Occipital lobe (tissue), 2 donors: ENCODE results near the gene MPI. TPM values are rescaled to one million over a fixed set of nuclear protein-coding genes. Genes with fewer than 3 reads are reported as not detected.
"Not testable (repeated sequence)": the region's sequence is repeated elsewhere in the genome, so short reads cannot be mapped to it uniquely, and the experiment has no call there.

ENCODE experiments used
- DNase-seq: peaks from one replicate; lab custom pipeline; 2025; lab: John Stamatoyannopoulos, UW
- total RNA-seq: library from RNA; depleted of rRNA; stranded (reverse); fragments of >200 nt; gene quantifications from one replicate; pipeline ENCODE4 v1.2.3, GENCODE V29; 2014

Gene MPI
- total RNA-seq, 1 donor from 2014 or later, result 37.9 TPM

DNA sequence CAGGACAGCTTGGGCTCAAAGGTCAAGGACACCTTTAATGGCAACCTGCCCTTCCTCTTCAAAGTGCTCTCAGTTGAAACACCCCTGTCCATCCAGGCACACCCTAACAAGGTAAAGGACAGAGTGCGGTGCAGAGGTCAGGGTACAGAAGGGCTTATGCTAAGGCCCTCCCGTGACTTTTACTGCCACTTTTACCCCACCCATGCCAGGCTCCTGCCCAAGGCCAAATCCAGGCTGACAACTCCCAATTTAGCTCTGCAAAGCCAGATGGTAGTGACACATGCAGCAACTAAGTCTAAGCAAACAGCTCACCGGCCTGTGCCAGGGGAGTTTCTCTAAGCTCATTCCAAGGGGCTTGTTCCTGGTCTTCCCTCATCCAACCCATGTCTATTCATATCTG lies 1.6 kb downstream of the MPI start:
- no peak for DNase-seq

DNA sequence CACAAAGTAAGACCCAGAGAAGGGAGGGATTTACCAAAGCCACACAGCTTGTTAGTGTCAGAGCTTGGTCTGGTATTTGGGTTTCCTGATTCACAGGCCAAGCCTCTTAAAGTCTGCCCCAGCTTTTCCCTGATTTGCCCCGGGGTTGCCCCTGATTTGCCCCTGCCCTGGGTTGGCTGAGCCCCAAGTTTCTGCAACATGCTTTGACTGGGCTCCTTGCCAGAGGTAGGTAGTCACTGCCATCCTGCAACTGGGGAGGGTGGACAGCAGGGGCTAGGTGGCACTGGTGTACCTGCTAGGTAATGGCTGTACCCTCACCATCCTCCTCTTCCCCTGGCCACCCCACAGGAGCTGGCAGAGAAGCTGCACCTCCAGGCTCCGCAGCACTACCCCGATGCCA lies 2.5 kb downstream of the MPI start:
- DNase-seq, result no peak

DNA sequence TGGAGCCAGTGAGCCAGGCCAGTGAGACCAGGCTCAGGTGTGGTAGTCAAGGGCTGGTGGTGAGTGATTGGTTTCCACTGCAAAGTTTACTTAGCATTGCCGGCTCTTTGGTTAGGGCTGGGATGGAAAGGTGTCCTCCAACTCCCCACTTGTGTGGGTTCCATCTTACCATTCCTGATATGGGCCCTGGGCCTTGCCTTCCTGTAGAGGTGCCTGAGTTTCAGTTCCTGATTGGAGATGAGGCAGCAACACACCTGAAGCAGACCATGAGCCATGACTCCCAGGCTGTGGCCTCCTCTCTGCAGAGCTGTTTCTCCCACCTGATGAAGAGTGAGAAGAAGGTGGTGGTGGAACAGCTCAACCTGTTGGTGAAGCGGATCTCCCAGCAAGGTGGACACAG lies 3.1 kb downstream of the MPI start:
- DNase-seq, result no peak

DNA sequence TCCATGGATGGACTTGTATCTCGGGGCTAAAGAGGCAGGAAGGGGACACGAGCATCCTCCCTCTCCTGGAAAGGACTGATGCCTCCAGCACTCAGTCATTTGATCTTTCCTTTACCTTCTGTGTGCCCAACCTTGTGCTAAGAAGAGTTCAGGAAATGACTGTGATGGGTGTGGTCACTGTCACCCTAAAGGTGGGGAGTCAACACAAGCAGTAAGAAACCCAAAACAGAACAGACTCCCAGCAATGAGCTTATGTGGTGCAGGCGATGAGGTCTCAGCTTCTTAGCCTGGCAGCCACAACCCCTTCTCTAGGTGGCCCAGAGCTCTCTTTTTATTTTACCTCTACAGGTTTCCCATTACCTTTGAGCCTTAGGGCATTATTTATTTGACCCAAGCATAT lies 3.8 kb downstream of the MPI start:
- DNase-seq, result no peak

DNA sequence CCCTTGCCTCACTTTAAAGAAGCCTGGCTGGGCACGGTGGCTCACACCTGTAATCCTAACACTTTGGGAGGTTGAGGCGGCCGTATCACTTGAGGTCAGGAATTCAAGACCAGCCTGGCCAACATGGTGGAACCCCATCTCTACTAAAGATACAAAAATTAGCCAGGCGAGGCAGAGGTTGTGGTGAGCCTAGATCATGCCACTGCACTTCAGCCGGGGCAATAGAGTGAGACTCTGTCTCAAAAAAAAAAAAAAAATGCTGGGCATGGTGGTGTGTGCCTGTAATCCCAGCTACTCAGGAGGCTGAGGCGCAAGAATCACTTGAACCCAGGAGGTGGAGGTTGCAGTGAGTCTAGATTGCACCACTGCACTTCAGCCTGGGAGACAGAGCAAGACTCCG lies 4.5 kb downstream of the MPI start:
- DNase-seq, result not testable (repeated sequence)

DNA sequence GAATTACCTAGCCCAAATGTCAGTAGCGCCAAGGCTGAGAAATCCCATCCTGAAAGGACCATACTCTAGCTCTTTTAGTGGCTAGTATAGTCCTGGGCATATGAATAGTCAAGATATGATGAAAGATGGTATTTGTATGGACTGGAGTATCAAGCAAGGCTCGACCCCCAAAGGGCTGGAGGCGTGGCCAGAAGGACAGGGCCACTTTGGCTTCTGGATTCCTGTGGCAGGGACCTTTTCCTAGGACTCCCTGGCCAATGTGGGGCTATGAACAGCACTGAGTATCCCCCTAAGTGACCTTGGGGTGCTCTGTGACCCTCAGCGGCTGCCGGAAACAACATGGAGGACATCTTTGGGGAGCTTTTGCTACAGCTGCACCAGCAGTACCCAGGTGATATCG lies 6.0 kb downstream of the MPI start:
- no peak for DNase-seq

DNA sequence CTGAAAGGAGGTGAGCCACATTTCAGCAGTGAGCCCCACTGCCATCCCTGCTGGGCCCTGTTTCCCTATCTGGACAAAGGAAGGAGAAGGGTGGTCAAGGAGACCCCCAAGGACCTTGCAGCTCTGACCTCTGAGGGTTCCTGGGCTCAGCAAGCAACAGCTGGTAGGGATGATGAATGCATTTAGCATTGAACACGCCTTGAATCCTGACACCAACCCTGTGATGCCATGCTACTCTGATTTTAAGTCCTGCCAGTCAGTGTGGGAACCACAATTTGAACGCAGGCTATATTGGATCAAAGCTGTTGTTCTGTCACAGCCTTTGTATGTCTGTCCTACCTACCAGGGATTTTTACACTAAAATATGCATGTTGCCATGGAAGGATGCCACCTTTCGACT lies 6.5 kb downstream of the MPI start:
- no peak for DNase-seq

DNA sequence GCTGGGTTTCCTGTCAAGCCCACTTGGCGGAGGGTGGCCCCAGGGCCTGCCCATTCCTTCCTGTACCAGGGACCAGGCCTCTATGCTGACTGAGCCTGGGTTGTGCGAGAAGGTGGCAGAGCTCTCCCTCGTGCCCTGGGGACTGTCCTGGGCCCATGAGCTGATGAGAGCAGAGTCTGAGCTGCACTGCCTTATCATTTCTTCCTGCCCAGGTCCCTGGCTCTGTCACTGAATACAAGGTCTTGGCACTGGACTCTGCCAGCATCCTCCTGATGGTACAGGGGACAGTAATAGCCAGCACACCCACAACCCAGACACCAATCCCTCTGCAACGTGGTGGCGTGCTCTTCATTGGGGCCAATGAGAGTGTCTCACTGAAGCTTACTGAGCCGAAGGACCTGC lies 7.5 kb downstream of the MPI start:
- DNase-seq, result no peak

DNA sequence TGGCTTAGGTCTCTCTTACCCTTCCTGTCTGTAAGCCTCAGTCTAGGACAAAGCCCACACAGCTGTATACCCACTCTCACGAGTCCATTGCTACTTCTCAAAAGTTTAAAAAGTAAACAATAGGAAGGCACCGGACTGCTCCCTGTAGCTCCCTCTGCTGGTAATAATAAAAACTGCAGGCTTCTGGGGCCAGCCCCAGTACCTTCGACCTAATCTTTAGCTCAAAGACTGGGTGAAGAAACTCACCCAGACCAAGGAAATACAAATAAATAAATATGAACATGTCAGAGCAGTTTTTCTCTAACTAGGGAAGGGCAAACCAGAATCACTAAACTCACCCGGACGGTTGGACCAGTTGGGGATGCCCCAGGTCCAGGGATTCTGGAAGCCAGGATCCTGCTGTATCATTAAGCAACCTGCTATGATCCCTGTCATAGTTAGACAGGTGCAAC lies 11.8 kb downstream of the MPI start:
- no peak for DNase-seq

DNA sequence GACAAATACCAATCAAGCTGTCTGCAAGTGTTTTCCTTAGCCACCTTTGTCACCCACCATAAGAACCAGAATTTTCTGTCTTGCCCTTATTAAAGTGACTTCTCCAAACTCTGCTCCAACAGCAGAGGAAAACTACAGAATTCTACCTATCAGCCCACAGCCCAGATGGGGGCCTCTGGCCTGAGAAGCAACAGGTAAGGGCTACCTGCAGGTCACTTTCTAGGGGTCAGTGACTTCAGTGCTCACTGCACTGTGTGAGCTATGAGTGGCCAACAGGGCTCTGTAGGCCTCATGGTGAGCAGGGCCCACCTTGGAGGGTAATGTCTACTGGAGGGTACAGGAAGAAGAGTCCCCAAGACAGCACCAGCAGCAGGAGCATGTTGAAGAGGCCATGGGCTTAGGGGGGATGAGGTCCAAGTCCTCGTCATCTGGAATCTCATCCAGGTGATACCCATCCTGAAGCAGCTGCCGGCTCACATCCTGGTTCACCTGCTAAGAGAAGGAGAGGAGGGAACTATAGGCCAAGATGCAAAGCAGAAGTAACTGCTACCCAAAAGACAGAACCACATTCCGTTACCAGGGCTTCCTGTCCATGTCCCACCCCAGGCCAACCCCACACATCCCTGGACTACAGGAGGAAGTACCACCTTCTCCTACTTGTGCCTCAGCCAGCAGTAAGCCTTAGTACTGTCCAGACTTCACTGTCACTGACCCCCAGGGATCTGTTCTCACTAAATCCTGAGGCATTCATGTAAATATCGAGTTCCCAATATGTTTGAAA lies 12.6 kb downstream of the MPI start:
- DNase-seq, result no peak

DNA sequence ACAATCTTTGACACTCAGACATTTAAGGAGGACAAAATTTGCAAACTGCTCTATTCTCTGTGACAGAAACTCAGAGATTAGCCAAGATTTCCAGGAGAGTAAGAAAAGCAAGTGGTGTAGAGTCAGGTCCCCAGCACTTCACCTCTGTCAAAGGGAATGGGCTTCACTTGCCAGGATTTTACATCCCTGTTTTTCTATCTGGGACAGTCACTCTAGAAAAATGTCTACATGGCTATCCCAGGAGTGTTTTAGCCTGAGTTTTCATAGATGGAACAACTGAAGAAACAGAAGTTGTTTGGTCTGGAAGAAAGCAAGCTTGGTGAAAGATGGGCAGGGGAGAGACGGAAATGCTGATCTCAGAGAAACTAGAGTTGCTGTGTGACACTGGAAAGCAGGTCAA lies 13.8 kb downstream of the MPI start:
- no peak for DNase-seq

DNA sequence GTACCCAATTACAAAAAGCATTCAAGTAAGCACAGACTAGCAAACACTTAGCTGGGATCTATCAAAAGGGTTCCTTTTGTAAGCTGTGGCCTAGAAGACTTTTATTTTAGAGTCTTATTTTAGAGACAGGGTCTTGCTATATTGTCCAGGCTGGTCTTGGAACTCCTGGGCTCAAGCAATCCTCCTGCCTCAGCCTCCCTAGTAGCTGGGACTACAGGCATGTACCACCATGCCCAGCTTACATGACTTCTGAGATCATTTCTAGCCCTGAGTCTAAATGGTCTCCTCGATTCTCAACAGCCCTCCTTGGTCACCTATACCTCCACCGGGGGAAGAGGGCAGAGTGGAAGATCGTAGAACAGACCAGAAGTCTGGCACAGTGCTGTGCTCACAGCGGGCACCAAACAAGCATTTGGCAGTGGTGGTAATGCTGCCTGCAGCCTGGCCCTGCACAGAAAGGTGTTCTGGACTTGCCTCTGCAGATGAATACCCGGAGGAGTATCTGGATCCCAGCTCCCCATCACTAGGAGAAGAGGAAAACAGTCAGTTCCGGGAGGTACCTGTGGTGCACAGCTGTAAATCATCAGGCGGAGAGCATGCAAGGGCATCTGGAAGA lies 14.5 kb downstream of the MPI start:
- DNase-seq, result no peak

DNA sequence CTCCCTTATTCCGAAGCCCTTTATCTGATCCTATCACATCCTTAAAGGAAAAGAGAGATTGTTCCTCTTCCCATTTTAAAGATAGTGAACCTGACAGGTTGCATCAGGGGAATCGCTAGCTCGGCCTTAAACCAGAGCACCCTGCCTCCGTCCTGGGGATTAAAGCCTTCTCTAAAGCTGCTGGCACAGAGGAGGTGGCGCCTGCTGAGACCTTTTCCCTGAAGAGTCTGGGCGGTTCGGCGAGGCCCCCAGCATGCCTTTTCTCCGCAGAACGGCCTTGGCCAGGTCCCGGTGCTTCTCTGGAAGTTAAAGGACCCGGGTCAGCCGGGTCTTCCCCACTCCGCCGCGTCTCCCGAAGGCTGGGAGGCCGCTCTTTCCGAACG lies 16.2 kb downstream of the MPI start:
- no peak for DNase-seq

DNA sequence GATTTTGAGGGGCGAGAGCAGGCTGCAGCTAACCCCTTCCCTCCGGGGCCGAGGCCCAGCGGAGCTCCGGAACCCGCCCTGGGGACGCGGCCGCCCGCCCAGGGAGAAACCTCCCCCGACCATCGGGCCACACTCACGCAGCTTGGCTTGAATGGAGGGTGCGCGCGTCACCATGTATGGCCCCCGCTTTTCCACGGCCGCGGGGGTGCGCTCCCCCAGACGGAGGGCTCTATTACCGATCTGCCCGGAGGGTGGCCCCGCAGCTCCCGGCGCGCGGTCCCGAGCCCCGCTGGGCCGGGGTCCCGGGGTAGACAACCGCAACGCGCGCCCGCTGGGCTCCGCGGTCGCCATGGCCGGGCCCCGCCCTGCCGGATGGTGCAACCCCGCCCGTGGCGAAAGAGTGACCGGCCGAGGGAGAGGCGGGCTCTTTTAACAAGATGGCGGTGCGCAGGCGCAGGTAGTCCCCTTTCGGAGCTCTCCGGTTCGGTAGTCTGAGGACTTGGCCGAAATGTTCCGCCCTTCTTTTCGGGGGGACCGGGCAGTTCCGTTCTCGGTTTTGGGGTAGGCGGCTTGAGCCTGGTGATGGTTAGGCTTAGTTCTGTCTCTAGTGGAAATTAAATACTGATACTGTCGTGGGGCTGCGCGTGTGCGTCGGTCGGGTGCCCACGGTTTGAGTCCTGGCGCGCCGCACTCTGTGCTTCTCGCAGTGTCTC lies 16.8 kb downstream of the MPI start, which contains the start of gene FAM219B:
FAM219B (minus strand) TSS at position 402 of the 713 bp plus-strand sequence; CDS start at position 351, 51 bp downstream.
- DNase-seq, result peak; percentile 90

DNA sequence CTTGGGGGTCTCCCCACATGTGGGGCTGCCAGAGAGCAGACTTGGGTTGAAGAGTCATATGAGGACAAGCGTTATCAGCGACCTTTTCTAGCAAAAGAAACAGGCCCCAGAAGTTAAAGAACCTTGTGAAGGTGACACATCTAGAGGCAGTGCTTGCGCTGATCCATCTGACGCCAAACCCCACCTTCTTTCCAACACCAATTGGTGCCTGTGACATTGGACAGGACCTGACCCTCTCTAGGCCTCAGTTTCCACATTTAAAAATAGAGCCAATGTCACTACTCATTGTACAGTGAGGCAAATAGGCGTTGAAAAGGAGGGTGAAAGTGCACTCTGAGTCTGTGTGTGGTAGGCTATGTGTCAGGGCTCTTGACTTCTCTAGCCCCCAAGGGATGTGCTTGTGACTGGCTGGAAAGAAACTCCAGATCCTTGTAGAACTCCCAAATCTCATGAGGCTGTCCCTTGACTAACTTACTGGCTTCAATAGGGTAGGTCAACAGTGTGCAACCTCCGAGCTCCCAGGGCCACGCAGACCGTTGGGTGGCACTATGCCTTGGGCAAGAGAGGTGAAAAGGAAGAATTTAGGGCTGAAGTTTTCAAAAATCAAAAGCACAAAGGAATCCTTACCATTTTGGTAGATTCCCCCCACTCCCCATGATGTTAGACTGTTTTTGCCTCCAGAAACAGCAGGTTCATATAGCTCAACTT lies 17.5 kb downstream of the MPI start:
- DNase-seq, result no peak

DNA sequence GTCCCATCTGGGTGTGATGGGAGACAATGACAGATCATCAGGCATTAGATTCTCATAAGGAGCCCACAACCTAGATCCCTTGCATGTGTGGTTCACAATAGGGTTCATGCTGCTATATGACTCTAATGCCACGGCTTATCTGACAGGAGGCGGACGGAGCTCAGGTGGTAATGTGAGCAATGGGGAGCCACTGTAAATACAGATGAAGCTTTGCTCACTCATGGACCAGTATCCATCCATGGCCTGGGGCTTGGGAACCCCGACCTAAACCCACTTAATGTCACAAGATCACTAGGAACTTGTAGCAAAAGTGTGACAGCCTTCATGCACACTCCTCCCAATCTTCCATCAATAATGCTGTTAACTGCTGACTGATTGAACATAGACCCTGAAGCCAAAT lies 18.8 kb downstream of the MPI start:
- DNase-seq, result no peak

DNA sequence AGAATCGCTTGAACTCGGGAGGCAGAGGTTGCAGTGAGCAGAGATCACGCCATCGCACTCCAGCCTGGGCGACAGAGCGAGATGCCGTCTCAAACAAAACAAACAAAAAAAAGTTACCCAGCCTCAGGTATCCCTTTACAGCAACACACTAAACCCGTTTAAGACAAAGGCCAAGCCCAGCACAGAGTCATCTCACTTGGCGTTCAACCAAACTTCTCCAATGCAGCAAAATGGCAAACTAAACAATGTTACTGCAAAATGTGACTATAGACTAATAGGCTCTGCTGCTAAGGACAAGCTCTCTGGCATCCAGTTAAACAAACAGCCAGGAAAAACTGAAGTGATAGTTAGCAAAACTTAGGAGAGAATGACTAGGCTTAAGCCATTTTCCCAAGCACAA lies 23.2 kb downstream of the MPI start:
- no peak for DNase-seq

DNA sequence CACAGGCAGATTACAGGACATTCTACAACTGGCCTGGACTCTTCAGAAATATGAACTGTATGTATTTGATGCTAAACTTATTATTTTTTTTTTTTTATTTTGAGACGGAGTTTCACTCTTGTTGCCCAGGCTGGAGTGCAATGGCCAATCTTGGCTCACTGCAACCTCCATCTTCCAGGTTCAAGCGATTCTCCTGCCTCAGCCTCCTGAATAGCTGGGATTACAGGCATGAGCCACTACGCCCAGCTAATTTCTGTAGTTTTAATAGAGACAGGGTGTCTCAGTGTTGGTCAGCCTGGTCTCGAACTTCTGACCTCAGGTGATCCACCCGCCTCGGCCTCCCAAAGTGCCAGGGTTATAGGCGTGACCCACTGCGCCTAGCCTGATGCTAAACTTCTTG lies 24.0 kb downstream of the MPI start:
- DNase-seq, result not testable (repeated sequence)

DNA sequence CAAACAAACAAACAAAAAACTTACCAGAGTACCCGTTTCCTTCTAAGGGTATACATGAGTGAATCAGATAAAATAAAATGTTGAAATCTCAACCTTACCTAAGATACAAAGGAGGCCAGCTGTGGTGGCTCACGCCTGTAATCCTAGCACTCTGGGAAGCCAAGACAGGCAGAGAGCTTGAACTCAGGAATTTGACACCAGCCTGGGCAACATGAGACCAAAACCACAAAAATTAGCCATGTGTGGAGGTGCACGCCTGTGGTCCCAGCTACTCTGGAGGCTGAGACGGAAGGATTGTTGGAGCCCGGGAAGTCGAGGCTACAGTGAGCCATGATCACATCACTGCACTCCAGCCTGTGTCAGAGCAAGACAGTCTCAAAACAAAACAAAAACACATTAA lies 27.8 kb downstream of the MPI start:
- DNase-seq, result no peak

DNA sequence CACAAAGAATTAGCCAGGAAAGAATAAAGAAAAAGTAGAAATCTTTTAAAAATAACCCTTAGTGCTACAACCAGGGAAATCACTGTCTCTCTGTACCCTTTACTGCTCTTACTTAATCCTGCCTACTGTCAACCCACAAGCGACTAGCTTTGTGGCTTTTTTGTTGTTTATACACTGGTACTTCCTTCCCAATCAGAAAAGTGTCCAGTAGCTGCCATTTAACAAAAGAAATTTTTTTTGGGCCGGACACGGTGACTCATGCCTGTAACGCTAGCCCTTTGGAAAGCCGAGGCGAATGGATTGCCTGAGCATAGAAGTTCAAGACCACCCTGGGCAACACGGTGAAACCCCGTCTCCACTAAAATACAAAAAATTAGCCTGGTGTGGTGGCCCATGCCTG lies 30.6 kb downstream of the MPI start:
- no peak for DNase-seq

DNA sequence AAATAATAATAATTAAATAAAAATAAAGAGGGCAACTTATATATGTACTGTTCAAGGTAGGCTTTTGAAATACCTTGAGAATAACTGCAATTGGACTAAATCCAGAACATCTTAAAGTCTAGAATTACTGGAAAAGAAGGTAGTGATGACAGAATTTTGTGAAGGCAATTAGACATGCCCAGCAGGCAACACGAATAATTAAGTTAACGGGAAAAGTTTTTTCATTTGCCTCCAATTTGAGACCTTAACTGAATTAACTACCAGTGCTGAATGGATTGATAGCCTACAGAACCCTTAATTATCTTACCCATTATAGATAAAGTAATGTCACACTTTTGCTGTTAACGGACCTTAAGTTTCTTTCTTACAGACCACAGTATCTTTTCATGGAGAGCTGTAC lies 34.7 kb downstream of the MPI start:
- no peak for DNase-seq

DNA sequence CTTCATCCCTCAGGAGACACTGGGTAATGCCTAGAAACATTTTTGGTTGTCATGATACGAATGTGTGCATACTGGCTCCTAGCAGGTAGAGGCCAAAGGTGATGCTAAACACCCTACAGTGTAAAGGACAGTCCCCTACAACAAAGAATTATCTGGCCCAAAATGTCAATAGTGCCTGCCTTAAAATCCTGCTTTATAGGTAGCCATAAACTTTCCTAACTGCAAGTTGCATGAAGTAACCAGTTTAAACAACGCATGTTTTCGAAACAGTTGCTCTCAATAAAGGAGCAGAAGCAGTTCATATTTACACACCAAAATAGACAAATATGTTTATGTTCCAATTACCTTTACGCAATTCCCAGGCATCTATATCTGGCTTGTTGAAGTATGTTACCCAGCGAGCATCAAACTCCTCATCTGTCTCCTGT lies 38.9 kb downstream of the MPI start:
- DNase-seq, result no peak
